NT2/D1 (cell line): ENCODE results near the gene CYP1A2.

Experiments
- SUZ12 ChIP-seq: IDR thresholded peaks from 2 replicates; pipeline ENCODE4 v1.6.1; 2011; ENCODE audit not compliant: insufficient read length, insufficient read depth; ENCODE audit errors: extremely low read depth
- YY1 ChIP-seq: IDR thresholded peaks from 2 replicates; pipeline ENCODE4 v1.6.1; 2011; ENCODE audit not compliant: insufficient read length, insufficient read depth
- ZNF274 ChIP-seq: IDR thresholded peaks from 2 replicates; pipeline ENCODE4 v1.6.1; 2011; ENCODE audit warnings: mild to moderate bottlenecking, low read depth, low read length

DNA sequence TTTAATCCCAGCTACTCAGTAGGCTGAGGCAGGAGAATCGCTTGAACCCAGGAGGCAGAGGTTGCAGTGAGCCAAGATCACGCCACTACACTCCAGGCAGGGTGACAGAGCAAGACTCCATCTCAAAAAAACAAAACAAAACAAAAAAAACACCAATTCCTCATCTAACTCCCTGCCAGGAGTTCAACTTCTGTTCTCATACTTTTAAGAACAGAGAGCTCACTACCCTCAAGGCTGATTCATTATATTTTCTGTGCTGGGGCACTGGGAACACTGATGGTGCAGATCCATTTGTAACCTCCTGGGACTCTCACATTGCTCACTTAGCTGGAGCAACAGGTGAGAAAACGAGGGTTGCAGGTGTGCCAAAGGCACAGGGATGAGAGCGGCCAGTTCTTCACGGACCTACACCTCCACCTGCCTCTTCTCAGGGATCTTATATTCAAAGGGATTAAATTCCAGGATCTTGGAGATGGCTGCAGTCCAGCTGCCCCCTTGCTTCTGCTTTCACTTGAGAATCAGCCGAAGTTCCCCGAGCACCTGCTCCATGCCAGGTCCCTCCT lies 20.9 kb downstream of the CYP1A2 start:
- TF ChIP-seq SUZ12 (no peak), ZNF274 (no peak), YY1 (no peak)
